ENCODE data around the gene VEGFB. TPM values are rescaled to one million over a fixed set of nuclear protein-coding genes. Genes with fewer than 3 reads are reported as not detected.

Gene VEGFB
- total RNA-seq, 1 experiment from 2014 or later, result 101 TPM

- ChIA-PET CTCF (interaction anchor here (0.7 kb wide), 1 partner anchor 40 kb away, joined by 5 read pairs; no protein-coding TSS in a partner anchor), POLR2A (no interaction called here)
- TF ChIP-seq CTCF (IDR thresholded peaks at IDR 0.05) (no peak), SIN3A (IDR thresholded peaks at IDR 0.05; ENCODE audit: borderline replicate concordance, insufficient read depth, low read depth, low read length) (no peak), TCF7L2 (IDR thresholded peaks at IDR 0.05; ENCODE audit: low read depth, low read length) (no peak)
- in situ Hi-C loops (cut with HindIII; ENCODE audit: low pct_unique_long_range_greater_than_20kb, low sequenced_read_pairs), result no loop called here
- Histone ChIP-seq H3K9me3 (ENCODE audit: control insufficient read depth, insufficient read depth, low read depth, low read length) (no peaks in the 10 kb centered on the region), H3K27ac (ENCODE audit: low read length) (no peak overlapping the region), H3K27me3 (ENCODE audit: control insufficient read depth, insufficient read depth, low read length) (no peaks in the 10 kb centered on the region), H3K4me3 (ENCODE audit: low read depth in 2 of 2, low read length in 2 of 2) (no peak overlapping the region), H3K4me1 (ENCODE audit: control insufficient read depth, insufficient read depth, low read length) (no peaks in the 10 kb centered on the region; the same call in 1 of the 2 replicates), H3K36me3 (ENCODE audit: control insufficient read depth, insufficient read depth, low read length) (peaks cover 10% of the 10 kb centered on the region)
- DNase-seq (ENCODE audit: low read depth, low spot score), result no peak
- intact Hi-C loops (cut with micrococcal nuclease; ENCODE audit: unreplicated experiment), result no loop called here
- no TSS peak for BruUV-seq (replicated peaks)
- peak; percentile 31; the same call in 1 of the 2 replicates for ATAC-seq
These were observed 26.1 kb upstream of the VEGFB start for GRCh38 chr11:64208086-64208795.

GRCh38 chr11:64208796-64209562 is 25.4 kb upstream of the VEGFB start:
- TF ChIP-seq TCF7L2 (IDR thresholded peaks at IDR 0.05; ENCODE audit: low read depth, low read length), result no peak
- TF ChIP-seq SIN3A (IDR thresholded peaks at IDR 0.05; ENCODE audit: borderline replicate concordance, insufficient read depth, low read depth, low read length), result no peak
- TF ChIP-seq POLR2AphosphoS5 (IDR thresholded peaks at IDR 0.05; ENCODE audit: low read depth, low read length), result no peak
- TF ChIP-seq REST (IDR thresholded peaks at IDR 0.05; ENCODE audit: insufficient read depth in 1 of 2, low read depth in 2 of 2, low read length in 1 of 2), result no peak
- TF ChIP-seq CTCF (IDR thresholded peaks at IDR 0.05), result no peak
- in situ Hi-C loops (cut with HindIII; ENCODE audit: low pct_unique_long_range_greater_than_20kb, low sequenced_read_pairs), result no loop called here
- Histone ChIP-seq H3K4me3 (ENCODE audit: low read depth in 2 of 2, low read length in 2 of 2) (no peak overlapping the region), H3K27me3 (ENCODE audit: control insufficient read depth, insufficient read depth, low read length) (no peaks in the 10 kb centered on the region), H3K9me3 (ENCODE audit: control insufficient read depth, insufficient read depth, low read depth, low read length) (no peaks in the 10 kb centered on the region), H3K27ac (ENCODE audit: low read length) (no peak overlapping the region), H3K36me3 (ENCODE audit: control insufficient read depth, insufficient read depth, low read length) (peaks cover 2% of the 10 kb centered on the region), H3K4me1 (ENCODE audit: control insufficient read depth, insufficient read depth, low read length) (no peaks in the 10 kb centered on the region; the same call in 1 of the 2 replicates)
- no TSS peak for BruUV-seq (replicated peaks)
- DNase-seq (ENCODE audit: low read depth, low spot score) (no peak), ATAC-seq (peak; percentile 15; the same call in 1 of the 2 replicates)
- ChIA-PET POLR2A (no interaction called here), CTCF (no interaction called here)
- intact Hi-C loops (cut with micrococcal nuclease; ENCODE audit: unreplicated experiment), result no loop called here

Measured in Panc1 (cell line).